SU-DHL-6 (cell line): Measurements from ENCODE around the gene ATG9B.

Source experiments
- EZH2phosphoT487 ChIP-seq: fragments of 200-600 bp; sonication (generic), shearing (Covaris generic); conservative IDR thresholded peaks from 2 replicates; pipeline ENCODE4 v1.6.1; 2018; ENCODE audit warnings: mild to moderate bottlenecking, antibody characterized with exemption, low read length, moderate library complexity, mixed read lengths
- TF ChIP-seq, protein P1 (sequence below): fragments of 200-600 bp; sonication (generic); IDR thresholded peaks from one replicate; pipeline ENCODE4 v1.5.1; 2017; ENCODE audit warnings: antibody characterized with exemption, mild to moderate bottlenecking, low read length, moderate library complexity; ENCODE audit not compliant: insufficient read depth, poor library complexity, severe bottlenecking

DNA sequence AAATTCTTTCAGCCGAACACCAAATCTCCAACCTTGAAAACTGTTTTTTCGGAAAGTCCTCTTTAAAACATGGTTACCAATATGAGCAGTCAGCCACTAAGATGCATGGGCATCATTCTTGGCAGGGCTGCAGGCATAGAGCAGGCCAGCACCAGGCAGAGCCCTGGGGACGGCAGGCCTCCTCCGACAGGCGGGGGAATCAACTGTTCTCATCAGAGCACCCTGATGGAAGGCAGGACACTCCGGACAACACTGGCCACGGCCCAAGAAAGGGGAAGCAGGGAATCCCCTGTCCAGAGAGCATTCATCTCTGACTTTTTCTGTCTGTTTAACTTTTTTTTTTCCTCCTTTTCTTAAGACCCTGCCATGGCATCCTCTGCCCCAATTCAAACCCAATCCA, 34.8 kb downstream of the ATG9B start:
- no peak for TF ChIP-seq EZH2phosphoT487
- TF ChIP-seq, protein P1, sequence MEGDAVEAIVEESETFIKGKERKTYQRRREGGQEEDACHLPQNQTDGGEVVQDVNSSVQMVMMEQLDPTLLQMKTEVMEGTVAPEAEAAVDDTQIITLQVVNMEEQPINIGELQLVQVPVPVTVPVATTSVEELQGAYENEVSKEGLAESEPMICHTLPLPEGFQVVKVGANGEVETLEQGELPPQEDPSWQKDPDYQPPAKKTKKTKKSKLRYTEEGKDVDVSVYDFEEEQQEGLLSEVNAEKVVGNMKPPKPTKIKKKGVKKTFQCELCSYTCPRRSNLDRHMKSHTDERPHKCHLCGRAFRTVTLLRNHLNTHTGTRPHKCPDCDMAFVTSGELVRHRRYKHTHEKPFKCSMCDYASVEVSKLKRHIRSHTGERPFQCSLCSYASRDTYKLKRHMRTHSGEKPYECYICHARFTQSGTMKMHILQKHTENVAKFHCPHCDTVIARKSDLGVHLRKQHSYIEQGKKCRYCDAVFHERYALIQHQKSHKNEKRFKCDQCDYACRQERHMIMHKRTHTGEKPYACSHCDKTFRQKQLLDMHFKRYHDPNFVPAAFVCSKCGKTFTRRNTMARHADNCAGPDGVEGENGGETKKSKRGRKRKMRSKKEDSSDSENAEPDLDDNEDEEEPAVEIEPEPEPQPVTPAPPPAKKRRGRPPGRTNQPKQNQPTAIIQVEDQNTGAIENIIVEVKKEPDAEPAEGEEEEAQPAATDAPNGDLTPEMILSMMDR: no peak
